Prostate gland (tissue), 2 donors: ENCODE results near the gene CD38. TPM values are rescaled to one million over a fixed set of nuclear protein-coding genes. Genes with fewer than 3 reads are reported as not detected.

Experiments
- DNase-seq: peaks from one replicate; pipeline ENCODE4 v3.0.0-alpha.2; 2019; ENCODE audit warnings: low spot score
- H3K27ac ChIP-seq, 2 donors: fragments of 200-600 bp; sonication (generic); 2 replicates each; pipeline ENCODE4 v1.5.1; 2017 to 2019
- H3K27me3 ChIP-seq: fragments of 200-600 bp; sonication (generic); replicated peaks from 2 replicates; pipeline ENCODE4 v1.5.1; 2019; ENCODE audit not compliant: insufficient read depth
- H3K36me3 ChIP-seq, 2 donors: fragments of 200-600 bp; sonication (generic); 1 replicate in 1 of 2; 2 replicates in 1 of 2; pipeline versions ENCODE4 v1.5.1 to v1.8.1; 2017 to 2019
- H3K4me1 ChIP-seq: fragments of 200-600 bp; sonication (generic); replicated peaks from 2 replicates; pipeline ENCODE4 v1.5.1; 2019
- H3K4me3 ChIP-seq, 2 donors: fragments of 200-600 bp; sonication (generic); 2 replicates each; pipeline ENCODE4 v1.5.1; 2017 to 2019
- H3K9me3 ChIP-seq: fragments of 200-600 bp; sonication (generic); 2 replicates; pipeline ENCODE4 v1.5.1; 2017
- POLR2A ChIP-seq: fragments of 450-650 bp; IDR thresholded peaks from one replicate; pipeline ENCODE4 v1.6.1; 2016; ENCODE audit warnings: antibody characterized with exemption, mild to moderate bottlenecking
- POLR2AphosphoS5 ChIP-seq: sonication (generic); formaldehyde crosslinking; IDR thresholded peaks from one replicate; pipeline ENCODE4 v1.6.1; 2017; ENCODE audit warnings: antibody characterized with exemption
- WGBS: methylation state at CpG from one replicate; pipeline ENCODE4 v1.1.5; 2018; 5-methylcytosine and 5-hydroxymethylcytosine counted together
- intact Hi-C: fragments of 100-400 bp; cut with DNase I; formaldehyde crosslinking; loops from one replicate; pipeline ENCODE4 v1.14.2; 2022
- total RNA-seq, 2 donors: library from RNA; depleted of rRNA; stranded (reverse); fragments of >200 nt; gene quantifications; one replicate each; pipeline ENCODE4 v1.1.0, GENCODE V29; 2016
- TF ChIP-seq, protein P1 (sequence below), 4 experiments: fragments of 200-600 bp in 2 of 4; fragments of 450-650 bp in 2 of 4; sonication (generic) in 2 of 4; IDR thresholded peaks; 1 replicate in 3 of 4; 2 replicates in 1 of 4; pipeline ENCODE4 v1.5.1; 2016 to 2019; ENCODE audit warnings: antibody characterized with exemption in 4 of 4, mild to moderate bottlenecking in 2 of 4, moderate library complexity in 2 of 4

CD38 gene
- total RNA-seq, 2 donors from 2014 or later: 4.6 to 9.9 TPM

DNA sequence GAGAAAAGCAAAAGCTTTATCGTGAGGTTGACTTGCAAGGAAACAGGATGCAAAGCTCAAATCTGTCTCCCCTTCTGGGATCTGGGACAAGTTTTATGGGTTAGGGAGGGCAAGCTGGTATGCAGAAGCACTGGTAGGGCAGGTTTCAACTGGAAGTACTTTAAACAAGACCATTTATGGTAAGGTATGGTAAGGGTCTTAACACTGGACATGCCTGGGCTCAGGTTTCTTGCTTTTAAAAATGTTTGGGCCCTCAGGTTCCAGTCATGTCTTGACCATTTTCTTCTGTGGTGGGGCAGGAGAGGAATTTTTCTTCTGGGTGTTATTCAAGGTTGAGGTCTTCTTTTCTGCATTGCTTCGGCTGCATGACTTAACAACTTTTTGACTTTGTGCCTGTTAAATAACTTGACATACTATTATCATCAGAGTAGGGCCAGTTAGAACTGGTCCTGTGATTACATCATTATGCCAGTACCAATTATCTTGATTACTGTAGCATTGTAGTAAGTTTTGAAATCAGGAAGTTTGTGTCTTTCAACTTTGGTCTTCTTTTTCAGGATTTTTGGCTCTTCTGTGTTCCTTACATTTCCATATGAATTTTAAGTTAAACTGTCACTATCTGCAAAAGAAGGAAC lies 33.7 kb downstream of the CD38 start:
- H3K4me1 ChIP-seq: no peaks in the 10 kb centered on the region
- no peaks in the 10 kb centered on the region for H3K36me3 ChIP-seq
- WGBS: 47% methylated on average over 2 of the region's 2 CpGs
- H3K27ac ChIP-seq: peak overlapping the region; percentile 13 to 53
- H3K4me3 ChIP-seq: no peak overlapping the region
- TF ChIP-seq, protein P1, sequence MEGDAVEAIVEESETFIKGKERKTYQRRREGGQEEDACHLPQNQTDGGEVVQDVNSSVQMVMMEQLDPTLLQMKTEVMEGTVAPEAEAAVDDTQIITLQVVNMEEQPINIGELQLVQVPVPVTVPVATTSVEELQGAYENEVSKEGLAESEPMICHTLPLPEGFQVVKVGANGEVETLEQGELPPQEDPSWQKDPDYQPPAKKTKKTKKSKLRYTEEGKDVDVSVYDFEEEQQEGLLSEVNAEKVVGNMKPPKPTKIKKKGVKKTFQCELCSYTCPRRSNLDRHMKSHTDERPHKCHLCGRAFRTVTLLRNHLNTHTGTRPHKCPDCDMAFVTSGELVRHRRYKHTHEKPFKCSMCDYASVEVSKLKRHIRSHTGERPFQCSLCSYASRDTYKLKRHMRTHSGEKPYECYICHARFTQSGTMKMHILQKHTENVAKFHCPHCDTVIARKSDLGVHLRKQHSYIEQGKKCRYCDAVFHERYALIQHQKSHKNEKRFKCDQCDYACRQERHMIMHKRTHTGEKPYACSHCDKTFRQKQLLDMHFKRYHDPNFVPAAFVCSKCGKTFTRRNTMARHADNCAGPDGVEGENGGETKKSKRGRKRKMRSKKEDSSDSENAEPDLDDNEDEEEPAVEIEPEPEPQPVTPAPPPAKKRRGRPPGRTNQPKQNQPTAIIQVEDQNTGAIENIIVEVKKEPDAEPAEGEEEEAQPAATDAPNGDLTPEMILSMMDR (IDR thresholded peaks at IDR 0.05): no peak
- TF ChIP-seq POLR2AphosphoS5: peak; percentile 47
- intact Hi-C loops: no loop called here
- peak; percentile 60 for DNase-seq
- no peaks in the 10 kb centered on the region for H3K9me3 ChIP-seq
- no peaks in the 10 kb centered on the region for H3K27me3 ChIP-seq

DNA sequence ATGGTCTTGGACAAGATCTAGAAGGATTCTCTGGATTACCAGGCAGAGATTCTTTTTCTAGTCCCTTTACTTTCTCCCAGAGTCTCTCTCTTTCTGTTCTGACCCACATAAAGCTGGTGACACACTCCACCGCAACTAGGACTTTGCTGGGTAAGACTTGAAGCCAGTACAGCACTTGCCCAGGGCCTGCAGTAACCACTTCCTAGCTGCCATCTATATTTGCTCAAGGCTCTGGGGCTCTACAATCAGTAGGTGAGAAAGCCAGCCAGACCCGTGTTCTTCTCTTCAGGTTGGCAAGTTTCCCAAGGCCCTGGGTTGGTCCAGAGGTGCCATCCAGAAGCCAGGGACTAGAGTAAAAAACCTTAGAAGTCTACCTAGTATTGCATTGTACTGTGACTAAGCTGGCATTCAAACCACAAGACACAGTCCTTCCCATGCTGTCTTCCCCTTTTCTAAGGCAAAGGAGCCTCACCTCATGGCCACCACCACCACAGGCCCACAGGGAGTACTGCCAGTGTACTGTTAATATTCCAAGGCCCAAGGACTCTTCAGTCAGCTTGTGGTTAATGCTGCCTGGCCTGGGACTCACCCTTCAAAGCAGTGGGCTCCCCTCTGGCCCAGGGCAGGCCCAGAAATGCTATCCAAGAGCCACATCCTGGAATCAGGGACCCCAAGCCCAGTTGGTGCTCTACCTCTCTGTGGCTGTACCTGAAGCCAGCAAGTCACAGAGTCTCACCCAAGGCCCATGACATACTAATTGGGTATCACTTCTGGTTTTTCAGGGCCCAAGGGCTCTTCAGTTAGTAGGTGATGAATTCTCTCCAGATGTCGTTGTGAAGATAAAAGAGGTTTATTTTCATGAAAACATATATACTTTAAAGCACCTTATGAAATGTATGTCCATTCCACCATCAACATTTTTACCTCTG lies 54.7 kb downstream of the CD38 start:
- intact Hi-C loops: no loop called here
- Histone ChIP-seq H3K4me3 (no peak overlapping the region), H3K27ac (no peak overlapping the region), H3K27me3 (no peaks in the 10 kb centered on the region), H3K4me1 (no peaks in the 10 kb centered on the region), H3K36me3 (no peaks in the 10 kb centered on the region), H3K9me3 (no peaks in the 10 kb centered on the region)
- TF ChIP-seq POLR2A (no peak), POLR2AphosphoS5 (no peak)
- TF ChIP-seq, protein P1 (IDR thresholded peaks at IDR 0.05): no peak
- DNase-seq: no peak
- WGBS: 74% methylated on average over 3 of the region's 3 CpGs

DNA sequence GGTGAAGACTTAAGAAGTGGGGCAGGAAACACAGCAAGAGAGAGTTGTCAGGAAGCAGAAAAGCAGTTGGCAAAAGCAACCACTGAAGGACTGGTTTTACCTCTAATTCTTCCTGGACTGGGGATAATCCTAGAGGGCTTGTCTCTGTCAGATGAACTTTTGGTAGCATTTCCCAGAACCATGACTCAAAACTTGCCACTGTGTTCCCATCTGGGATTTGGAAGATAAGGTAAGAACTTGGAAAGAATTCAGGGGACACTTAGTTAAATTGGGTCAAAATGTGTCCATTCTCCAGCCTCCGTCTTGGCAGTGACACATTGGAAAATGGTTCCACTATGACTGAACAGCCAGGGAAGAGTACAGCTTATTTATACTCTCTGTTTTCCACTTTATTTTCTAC lies 55.7 kb downstream of the CD38 start:
- DNase-seq: no peak
- H3K9me3 ChIP-seq: no peaks in the 10 kb centered on the region
- WGBS: 75% methylated on average over 1 of the region's 1 CpG
- no peak overlapping the region for H3K4me3 ChIP-seq
- H3K27me3 ChIP-seq: no peaks in the 10 kb centered on the region
- no peak overlapping the region for H3K27ac ChIP-seq
- no peak for TF ChIP-seq POLR2AphosphoS5
- TF ChIP-seq, protein P1 (IDR thresholded peaks at IDR 0.05): no peak
- TF ChIP-seq POLR2A: no peak
- intact Hi-C loops: no loop called here
- H3K4me1 ChIP-seq: no peaks in the 10 kb centered on the region
- H3K36me3 ChIP-seq: no peaks in the 10 kb centered on the region

DNA sequence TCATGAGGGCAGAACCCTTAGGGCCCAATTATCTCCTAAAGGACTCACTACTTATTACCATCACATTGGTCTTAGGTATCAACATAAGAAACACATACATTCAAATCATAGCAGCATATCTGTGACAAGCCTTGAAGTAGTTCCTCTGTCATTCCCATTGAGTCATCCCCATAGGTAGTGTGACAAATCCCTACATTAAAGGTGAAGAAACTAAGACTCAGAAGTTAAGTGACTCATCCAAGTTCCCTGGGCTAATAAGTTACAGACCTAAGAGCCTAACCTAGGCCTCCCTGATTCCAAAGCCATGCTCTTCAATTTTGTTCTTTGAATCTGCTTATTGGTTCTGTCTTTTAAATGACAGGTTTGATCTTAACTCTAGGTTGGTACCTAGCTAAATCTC lies 58.2 kb downstream of the CD38 start:
- Histone ChIP-seq H3K4me3 (no peak overlapping the region), H3K9me3 (no peaks in the 10 kb centered on the region), H3K27me3 (no peaks in the 10 kb centered on the region), H3K27ac (no peak overlapping the region), H3K4me1 (no peaks in the 10 kb centered on the region), H3K36me3 (no peaks in the 10 kb centered on the region)
- TF ChIP-seq POLR2A: no peak
- TF ChIP-seq POLR2AphosphoS5: no peak
- TF ChIP-seq, protein P1 (IDR thresholded peaks at IDR 0.05): no peak
- DNase-seq: no peak
- intact Hi-C loops: no loop called here
